Loucy (cell line): ENCODE results near the gene RBP5.

Source experiments
- CTCF ChIP-seq: fragments of 200-600 bp; sonication (generic); conservative IDR thresholded peaks from 2 replicates; pipeline ENCODE4 v1.5.1; 2014; ENCODE audit warnings: mild to moderate bottlenecking, antibody characterized with exemption, low read length
- EZH2phosphoT487 ChIP-seq: fragments of 200-600 bp; IDR thresholded peaks from 2 replicates; pipeline ENCODE4 v1.6.1; 2018; ENCODE audit warnings: antibody characterized with exemption, mild to moderate bottlenecking, moderate library complexity, borderline replicate concordance

DNA sequence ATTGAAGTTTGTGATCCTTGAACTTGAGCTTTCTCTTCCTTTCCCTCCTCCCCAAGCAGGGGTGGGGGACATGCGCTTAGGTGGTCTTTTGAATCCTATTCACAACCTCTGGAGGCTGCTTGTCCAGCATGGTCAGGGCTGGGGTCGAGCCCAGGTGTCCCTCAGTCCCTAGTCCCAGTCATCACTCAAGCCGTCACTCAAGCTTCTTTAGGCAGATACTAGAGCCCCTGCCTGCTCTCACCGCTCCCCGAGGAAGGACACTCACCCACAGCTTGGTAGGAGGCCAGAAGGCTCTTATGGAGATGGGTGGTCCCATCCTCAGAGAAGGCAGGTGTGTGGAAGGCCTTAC lies 19.1 kb downstream of the RBP5 start:
- TF ChIP-seq CTCF (no peak), EZH2phosphoT487 (no peak)
